ENCODE data around the gene OGA.

DNA sequence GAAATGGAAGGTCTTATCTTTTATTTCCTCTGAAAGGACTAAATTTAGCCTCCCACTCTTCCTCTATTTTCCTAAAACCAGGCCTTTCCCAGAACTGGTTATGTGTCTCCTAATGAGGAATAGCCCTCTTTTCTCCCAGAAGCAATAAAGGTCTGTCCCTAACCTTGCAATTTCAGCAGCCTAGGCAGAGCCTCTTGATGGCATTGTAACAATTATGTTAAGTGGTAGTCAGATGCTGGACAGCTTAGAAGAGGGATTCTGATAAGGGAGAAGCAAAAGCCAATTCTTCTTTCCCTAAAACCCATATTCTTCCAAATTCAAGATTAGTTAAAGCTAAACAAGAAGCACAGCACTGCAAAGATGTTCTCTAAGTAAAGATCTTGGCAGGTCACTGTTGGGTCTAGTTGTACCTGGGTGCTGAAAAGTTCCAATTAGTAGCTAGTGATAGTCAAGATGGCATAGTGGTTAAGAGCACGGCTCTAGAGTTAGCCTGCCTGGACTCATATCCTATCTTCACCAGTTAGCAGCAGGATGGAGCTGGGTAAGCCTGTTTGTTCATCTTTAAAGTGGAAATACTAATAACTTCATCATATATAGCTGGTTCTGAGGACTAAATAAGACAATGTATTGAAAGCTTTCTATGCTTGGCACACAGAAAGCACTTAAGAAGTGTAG lies 39.7 kb upstream of the OGA start:
- TF ChIP-seq EZH2 (IDR thresholded peaks at IDR 0.05; ENCODE audit: insufficient read depth, poor library complexity, severe bottlenecking) (no peak), EZH2phosphoT487 (IDR thresholded peaks at IDR 0.05; ENCODE audit: insufficient read depth, low read depth) (no peak)
